Stimulated activated naive CD4-positive, alpha-beta T cell (primary cell): Measurements from ENCODE around the gene PRDM11.

ENCODE experiments used
- DNase-seq, 6 experiments: peaks; one replicate each; lab custom pipeline; 2025; lab: John Stamatoyannopoulos, UW

Gene PRDM11

GRCh38 chr11:45263773-45264172 is 117.3 kb downstream of the PRDM11 start:
- DNase-seq = no peak

- no peak for DNase-seq
Observed at GRCh38 chr11:45264839-45265515, 118.5 kb downstream of the PRDM11 start.

DNA sequence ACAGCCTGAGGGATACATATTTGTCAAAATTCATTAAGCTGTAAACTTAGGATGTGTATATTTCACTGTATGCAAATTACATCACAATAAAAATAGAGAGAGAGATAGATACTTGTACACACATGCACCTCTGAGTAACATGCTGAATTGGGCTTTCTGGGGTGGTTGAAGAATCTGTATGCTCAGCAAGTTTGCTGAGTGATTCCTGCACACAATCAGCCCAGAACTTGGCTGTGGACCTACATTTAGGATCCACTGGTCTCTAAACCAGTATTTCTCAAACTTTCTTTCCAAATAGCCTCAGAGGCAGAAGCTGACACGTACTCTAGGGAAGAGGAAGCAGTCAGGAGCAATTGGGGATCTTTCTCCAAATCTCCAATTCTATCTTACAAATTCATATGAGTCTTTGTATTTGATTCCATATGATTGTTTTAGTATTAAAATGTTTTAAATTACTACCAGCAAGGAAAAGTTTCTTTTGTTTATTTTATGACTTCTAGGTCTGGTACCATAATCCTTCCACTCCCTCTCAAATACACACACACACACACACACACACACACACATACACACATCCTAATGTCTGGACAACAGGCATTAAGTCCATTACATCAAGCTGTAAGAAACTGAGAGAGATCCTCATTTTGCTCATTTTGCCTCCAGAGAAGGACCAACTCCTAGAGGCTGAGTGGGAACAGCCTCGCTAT is 119.7 kb downstream of the PRDM11 start:
- no peak for DNase-seq

DNA sequence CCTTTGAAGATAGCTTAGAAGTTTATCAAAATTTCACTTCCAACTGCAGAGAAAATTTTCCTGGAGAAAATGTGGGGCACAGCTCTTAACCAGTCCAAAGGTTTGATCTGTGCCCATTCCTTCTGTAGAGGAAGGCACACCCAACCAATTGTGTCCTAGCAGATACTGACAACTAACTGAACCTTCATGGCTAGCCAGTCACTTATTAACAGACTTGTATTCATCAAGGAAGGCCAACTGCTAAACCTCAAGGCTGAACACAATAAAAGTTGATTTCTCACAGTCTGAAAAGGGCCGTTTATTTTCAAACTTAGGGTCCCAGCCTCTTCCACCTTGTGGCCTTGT is 120.2 kb downstream of the PRDM11 start:
- no peak for DNase-seq

GRCh38 chr11:45267052-45267451 is 120.6 kb downstream of the PRDM11 start:
- DNase-seq = no peak

DNA sequence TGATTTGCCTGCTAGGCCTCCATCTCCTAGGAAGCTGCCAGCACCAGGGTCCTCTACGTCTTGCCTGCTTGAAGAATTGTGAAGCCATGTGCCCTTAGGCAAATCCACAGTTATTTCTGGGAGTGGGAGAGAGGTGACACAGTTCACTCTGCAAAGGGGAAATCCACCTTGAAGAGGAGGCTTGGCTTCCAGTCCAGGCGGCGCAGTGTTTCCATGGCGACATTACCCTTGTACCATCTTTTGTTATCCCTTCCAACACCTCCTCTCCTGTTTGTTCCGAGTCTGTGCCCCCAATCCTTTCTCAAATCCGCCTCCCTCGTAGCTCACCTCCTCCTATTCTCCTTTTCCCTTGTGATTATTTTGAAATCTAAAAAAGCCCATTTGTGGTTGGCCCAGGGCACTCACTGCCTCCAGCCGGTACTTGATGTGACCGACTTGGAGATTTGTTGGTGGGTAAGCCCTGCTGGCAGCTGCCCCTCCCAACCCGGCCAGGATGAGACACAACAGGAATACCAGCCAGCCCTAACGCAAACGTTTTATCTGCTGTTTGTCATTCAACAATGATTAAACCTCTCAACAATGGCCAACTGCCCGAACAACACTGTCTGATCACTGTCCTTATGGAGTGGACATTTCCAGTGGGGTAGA is 121.3 kb downstream of the PRDM11 start:
- no peak for DNase-seq

- DNase-seq = no peak
Observed at GRCh38 chr11:45269678-45270077, 123.2 kb downstream of the PRDM11 start.

DNA sequence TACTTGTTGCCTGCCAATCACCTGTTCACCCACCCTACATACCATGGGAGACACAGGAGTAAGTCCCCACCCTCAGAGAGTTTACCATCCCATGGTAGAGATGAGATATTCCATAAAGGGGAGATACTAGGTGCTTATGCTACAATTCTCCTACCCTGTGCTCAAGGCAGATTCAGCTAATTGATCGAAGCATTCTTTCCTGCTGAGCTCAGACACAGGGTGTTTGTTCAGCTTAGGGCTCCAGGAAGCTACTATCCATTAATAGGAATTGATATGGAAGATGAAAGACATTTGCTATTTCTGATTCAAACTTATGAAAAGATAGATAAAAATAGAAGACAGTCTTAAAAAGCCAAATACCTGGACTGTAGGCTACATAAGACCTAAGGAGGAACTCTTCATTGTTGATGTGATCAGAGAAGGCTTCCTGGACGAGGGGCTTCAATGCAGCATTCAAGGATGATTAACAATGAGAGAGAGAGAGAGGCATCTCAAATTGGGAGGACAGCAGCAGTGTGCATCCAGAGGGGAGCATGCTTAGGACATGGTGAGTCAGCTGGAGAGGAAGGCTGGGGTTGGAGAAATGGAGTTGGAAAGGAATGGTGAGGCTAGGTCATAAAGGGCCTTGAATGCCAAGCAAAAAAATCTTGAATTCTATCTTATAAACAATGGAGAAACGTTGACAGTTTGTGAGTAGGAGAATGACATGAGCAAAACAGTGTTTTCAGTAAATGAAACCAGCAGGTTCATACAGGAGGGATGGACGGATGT is 124.7 kb downstream of the PRDM11 start:
- no peak for DNase-seq

DNA sequence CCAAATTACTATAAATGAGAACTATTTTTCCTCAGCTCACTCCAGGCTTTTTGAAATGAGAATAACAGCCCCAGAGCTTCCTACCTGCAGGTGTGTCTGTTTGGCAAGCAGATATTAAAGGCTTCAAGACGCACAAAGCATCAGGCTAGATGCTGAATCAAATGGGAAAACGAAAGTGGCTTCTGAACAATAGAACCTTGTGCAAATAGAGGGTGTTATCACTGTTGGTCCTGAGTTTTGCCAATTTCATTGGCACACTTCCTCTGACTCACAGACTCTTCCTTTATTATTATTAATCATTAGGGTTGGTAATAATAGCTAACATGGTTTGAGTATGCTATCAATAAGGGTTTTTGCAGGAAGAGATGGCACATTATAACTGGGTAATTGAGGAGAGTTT is 126.3 kb downstream of the PRDM11 start:
- DNase-seq = no peak

GRCh38 chr11:45273509-45273908 is 127.1 kb downstream of the PRDM11 start:
- DNase-seq = no peak

GRCh38 chr11:45274206-45274605 is 127.8 kb downstream of the PRDM11 start:
- DNase-seq = no peak

- DNase-seq = no peak
Observed at GRCh38 chr11:45275828-45276227, 129.4 kb downstream of the PRDM11 start.

GRCh38 chr11:45278714-45279113 is 132.3 kb downstream of the PRDM11 start:
- peak in 1 of 6 experiments; percentile 2 for DNase-seq

GRCh38 chr11:45279645-45280044 is 133.2 kb downstream of the PRDM11 start:
- no peak for DNase-seq

DNA sequence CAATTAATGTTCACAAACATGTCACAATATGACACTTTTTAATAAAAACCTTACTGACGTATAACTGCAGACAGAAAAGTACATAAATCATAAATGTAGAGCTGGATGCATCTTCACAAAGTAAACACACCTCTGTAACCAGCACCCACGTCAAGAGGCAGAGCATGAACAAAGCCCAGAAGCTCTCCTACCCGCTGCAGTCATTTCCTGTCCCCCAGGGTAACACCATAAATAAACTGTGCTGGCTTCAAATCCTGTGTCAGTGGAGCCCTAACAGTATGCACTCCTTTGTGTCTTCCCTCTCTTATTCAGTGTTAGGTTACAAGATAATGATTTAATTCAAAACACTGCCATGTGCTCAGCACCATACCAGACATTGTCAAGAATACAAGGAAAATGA is 134.0 kb downstream of the PRDM11 start:
- peak in 2 of 6 experiments; percentile 12 to 16 for DNase-seq

DNA sequence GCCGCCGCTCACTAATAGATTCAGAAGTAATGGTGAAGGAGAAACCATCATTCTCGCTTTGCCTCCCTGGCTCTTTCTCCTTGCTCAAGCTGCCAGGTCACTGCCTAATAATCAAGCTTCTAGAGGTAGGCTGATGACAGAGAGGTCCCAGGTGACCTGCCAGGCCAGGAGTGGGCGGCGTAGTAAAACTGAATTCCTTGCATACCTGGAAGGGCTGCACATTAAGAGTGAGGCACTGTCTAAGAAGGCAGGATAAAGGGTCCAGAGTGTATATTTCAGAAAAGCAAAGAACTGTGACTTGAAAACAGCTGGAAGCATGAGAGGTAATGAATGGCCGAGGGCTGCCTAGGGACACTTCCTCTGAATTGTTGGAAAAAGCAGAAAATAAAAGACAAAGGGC is 135.6 kb downstream of the PRDM11 start:
- DNase-seq = no peak
